ENCODE data around the gene TMEM170B.
"Not testable (repeated sequence)": the region's sequence is repeated elsewhere in the genome, so short reads cannot be mapped to it uniquely, and the experiment has no call there.

TMEM170B gene

DNA sequence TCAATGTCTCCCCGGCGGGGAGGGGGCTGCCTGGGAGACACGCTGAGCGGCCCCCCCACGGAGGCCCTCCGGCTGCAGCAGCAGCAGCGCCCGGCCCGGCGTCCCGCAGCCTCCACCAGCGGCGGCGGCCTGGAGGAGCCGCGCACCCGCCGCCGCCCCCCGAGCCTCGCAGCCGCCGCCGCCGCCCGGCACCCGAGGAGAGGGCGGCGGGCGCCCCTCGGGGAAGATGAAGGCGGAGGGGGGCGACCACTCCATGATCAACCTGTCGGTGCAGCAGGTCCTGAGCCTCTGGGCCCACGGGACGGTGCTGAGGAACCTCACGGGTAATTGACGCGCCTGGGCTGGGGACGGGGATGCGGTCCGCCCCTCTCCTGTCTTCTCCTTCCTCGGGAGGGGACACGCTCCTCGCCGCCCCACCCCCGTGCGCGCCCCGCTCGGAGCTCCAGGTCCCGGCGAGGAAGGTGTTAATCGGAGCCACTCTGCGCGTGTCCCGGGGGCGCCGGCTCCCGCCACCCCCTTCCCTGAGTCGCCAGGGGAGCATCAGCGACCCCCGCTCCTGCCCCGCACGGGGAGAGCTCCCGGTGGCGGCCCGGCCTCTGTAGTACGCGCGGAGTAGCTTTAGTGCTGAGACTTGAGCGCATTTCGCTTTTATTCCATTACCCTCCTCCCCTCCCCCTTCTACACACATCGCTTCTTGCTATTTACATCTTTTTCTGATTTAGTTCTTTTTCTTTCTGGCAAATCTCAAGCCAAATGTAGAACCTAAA, 686 bp downstream of the TMEM170B start:
- TF ChIP-seq, protein P1, sequence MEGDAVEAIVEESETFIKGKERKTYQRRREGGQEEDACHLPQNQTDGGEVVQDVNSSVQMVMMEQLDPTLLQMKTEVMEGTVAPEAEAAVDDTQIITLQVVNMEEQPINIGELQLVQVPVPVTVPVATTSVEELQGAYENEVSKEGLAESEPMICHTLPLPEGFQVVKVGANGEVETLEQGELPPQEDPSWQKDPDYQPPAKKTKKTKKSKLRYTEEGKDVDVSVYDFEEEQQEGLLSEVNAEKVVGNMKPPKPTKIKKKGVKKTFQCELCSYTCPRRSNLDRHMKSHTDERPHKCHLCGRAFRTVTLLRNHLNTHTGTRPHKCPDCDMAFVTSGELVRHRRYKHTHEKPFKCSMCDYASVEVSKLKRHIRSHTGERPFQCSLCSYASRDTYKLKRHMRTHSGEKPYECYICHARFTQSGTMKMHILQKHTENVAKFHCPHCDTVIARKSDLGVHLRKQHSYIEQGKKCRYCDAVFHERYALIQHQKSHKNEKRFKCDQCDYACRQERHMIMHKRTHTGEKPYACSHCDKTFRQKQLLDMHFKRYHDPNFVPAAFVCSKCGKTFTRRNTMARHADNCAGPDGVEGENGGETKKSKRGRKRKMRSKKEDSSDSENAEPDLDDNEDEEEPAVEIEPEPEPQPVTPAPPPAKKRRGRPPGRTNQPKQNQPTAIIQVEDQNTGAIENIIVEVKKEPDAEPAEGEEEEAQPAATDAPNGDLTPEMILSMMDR (IDR thresholded peaks at IDR 0.05; ENCODE audit: low read depth, low read length) = no peak
- DNase-seq (ENCODE audit: low read depth in 2 of 2) = peak in 1 of 2 donors; percentile 8
- peak overlapping the region; percentile 49 to 61 for H3K4me3 ChIP-seq (replicated peaks in 1 of 2; ENCODE audit: low read depth in 2 of 2, low read length in 2 of 2)

DNA sequence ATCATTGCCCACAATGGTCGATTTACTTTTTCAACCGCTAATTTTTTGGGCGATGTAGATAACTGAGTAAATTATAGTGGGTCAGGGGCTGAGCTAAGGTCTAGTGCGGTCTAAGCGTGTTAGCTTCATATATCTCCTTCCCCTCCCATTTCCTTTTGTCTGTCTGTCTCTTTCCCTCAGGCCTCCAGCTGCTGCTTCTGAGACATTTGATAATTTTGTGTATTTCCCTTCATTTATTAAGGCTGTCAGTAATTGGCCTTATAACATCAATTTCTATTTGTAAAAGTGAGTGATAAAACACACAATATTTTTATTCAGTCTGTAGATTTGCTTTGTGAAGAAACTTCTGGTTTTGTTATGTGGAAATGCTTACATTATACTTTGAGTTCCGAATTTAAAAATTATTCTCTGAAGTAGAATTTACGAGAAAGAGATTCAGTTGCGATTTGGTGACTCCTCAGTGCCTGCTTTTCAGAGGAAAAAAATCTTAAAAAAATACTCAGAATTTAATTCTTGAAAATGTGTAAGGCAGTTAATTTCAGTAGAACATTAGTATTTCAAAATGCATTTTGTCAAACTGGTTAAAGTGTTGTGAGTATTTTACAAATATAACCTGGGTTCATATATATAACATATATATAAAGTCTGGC, 1.4 kb downstream of the TMEM170B start:
- TF ChIP-seq, protein P1 (IDR thresholded peaks at IDR 0.05; ENCODE audit: low read depth, low read length) = no peak
- no peak for DNase-seq (ENCODE audit: low read depth in 2 of 2)
- no peak overlapping the region for H3K4me3 ChIP-seq (replicated peaks in 1 of 2; ENCODE audit: low read depth in 2 of 2, low read length in 2 of 2)

DNA sequence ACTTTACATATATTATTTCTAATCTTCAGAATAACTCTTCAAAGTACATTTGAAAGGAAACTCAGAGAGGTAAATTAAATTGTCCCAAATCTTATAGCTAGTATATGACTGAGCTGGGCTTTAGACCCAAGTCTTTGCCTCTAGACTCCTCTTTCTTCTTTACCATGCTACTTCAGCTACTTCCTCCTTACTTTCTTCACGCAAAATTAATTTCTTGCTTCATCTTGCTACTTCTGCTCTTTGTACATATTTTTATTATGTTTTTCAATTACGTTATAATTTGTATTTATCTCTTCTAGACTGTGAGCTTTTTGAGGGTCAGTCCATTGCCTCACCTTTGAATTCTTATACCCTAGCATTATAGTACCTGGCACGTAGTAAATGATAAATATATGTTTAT, 5.3 kb downstream of the TMEM170B start:
- no peak for DNase-seq (ENCODE audit: low read depth in 2 of 2)
- H3K4me3 ChIP-seq (replicated peaks in 1 of 2; ENCODE audit: low read depth in 2 of 2, low read length in 2 of 2) = no peak overlapping the region
- TF ChIP-seq, protein P1 (IDR thresholded peaks at IDR 0.05; ENCODE audit: low read depth, low read length) = no peak

DNA sequence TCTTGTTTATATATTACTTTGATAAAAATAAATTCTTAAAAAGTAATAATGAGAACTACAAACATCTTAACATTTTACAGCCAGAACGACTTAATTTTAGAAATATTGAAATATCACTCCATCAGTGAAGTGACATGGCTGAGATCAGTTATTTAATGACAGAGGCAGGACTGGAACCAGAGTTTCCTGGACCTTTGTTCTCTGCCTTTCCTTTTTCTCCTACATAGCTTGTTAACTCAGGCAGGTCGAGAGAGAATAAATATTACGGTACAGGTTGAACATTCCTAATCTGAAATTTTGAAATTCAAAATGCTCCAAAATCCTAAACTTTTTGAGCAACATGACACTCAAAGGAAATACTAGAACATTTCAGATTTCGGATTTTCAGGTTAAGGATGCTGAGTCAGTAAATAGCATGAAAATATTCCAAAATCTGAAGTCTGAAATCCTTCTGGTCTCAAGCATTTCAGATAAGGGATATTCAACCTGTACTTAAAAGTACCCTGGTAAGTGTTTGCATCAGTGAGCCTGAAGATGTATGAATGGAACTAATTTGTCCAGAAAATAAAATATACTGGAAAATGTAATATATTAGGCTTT, 6.5 kb downstream of the TMEM170B start:
- DNase-seq (ENCODE audit: low read depth in 2 of 2) = no peak
- no peak overlapping the region for H3K4me3 ChIP-seq (replicated peaks in 1 of 2; ENCODE audit: low read depth in 2 of 2, low read length in 2 of 2)
- TF ChIP-seq, protein P1 (IDR thresholded peaks at IDR 0.05; ENCODE audit: low read depth, low read length) = no peak

DNA sequence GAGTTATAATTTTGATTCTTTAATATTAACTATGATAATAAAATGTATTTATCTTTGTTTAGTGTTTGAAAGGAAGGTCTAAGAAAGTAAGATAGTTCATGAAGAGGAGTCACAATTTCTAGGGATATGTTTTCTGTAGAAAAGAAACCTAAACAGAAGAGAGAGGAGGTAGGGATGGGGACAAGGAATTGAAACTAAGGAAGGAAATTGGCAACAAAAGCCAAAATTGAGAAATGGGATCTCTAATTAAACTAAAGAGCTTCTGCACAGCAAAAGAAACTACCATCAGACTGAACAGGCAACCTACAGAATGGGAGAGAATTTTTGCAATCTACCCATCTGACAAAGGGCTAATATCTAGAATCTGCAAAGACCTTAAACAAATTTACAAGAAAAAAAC, 10.3 kb downstream of the TMEM170B start:
- H3K4me3 ChIP-seq (replicated peaks in 1 of 2; ENCODE audit: low read depth in 2 of 2, low read length in 2 of 2); DNase-seq (ENCODE audit: low read depth in 2 of 2): not testable (repeated sequence)

DNA sequence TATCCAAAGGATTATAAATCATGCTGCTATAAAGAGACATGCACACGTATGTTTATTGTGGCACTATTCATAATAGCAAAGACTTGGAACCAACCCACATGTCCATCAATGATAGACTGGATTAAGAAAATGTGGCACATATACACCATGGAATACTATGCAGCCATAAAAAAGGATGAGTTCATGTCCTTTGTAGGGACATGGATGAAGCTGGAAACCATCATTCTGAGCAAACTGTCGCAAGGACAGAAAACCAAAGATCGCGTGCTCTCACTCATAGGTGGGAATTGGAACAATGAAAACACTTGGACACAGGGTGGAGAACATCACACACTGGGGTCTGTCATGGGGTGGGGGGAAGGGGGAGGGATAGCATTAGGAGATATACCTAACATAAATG, 11.0 kb downstream of the TMEM170B start:
- not testable (repeated sequence) for DNase-seq (ENCODE audit: low read depth in 2 of 2); H3K4me3 ChIP-seq (replicated peaks in 1 of 2; ENCODE audit: low read depth in 2 of 2, low read length in 2 of 2)

DNA sequence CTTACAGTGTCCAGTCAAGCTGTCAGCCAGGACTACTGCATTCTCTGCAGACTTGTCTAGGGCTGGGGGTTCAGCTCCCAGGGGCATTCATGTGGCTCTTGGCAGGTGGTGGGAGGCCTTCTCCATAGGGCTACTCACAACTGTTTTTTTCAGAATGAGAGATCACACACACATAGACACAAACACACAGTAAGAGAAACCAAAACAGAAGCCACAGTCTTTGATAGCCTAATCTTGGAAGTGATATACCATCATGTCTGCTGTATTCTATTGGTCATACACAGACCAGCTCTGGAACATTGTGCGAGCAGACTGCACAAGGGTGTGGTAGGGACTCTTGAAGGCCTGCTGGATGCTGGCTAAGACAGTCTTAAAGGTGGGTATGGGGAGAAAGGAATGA, 13.5 kb downstream of the TMEM170B start:
- no peak for DNase-seq (ENCODE audit: low read depth in 2 of 2)
- TF ChIP-seq, protein P1 (IDR thresholded peaks at IDR 0.05; ENCODE audit: low read depth, low read length) = no peak
- H3K4me3 ChIP-seq (replicated peaks in 1 of 2; ENCODE audit: low read depth in 2 of 2, low read length in 2 of 2) = no peak overlapping the region
